GM13977 (cell line): Measurements from ENCODE around the gene ZNRF3.
"Not testable (repeated sequence)": the region's sequence is repeated elsewhere in the genome, so short reads cannot be mapped to it uniquely, and the experiment has no call there.

Experiments used
- DNase-seq: peaks from one replicate; pipeline ENCODE4 v3.0.0; 2012; ENCODE audit warnings: low spot score
- in situ Hi-C: fragments of 300-500 bp; cut with MboI; formaldehyde crosslinking; loops from one replicate; pipeline ENCODE4 v1.12.0; 2022; ENCODE audit warnings: low sequenced_read_pairs, low pct_unique_long_range_greater_than_20kb, mixed read lengths, inconsistent platforms; ENCODE audit not compliant: unreplicated experiment
- TF ChIP-seq, protein P1 (sequence below): IDR thresholded peaks from 2 replicates; pipeline ENCODE4 v1.5.1; 2012; ENCODE audit warnings: mild to moderate bottlenecking, control low read depth; ENCODE audit not compliant: insufficient read depth; ENCODE audit errors: extremely low read depth, missing control alignments

Gene ZNRF3

DNA sequence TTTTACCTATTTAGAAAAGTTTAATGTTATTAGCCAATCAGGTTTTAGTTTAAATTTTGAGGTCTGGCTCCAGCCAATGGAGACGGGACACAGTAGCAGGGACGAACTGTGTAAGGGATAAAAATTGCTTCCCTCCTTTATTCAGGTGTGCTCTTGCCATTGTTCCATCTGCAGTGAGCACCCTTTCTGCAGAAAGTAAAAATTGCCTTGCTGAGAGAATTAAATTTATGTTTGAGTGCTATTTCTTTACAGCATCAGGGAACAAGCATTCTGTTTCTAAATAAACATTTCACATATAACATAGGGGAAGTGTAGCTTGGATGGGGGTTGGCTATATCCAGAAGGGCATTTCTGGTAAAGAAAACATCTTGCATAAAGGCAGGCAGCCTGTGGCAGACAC is 36.4 kb upstream of the ZNRF3 start:
- TF ChIP-seq, protein P1, sequence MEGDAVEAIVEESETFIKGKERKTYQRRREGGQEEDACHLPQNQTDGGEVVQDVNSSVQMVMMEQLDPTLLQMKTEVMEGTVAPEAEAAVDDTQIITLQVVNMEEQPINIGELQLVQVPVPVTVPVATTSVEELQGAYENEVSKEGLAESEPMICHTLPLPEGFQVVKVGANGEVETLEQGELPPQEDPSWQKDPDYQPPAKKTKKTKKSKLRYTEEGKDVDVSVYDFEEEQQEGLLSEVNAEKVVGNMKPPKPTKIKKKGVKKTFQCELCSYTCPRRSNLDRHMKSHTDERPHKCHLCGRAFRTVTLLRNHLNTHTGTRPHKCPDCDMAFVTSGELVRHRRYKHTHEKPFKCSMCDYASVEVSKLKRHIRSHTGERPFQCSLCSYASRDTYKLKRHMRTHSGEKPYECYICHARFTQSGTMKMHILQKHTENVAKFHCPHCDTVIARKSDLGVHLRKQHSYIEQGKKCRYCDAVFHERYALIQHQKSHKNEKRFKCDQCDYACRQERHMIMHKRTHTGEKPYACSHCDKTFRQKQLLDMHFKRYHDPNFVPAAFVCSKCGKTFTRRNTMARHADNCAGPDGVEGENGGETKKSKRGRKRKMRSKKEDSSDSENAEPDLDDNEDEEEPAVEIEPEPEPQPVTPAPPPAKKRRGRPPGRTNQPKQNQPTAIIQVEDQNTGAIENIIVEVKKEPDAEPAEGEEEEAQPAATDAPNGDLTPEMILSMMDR: no peak
- in situ Hi-C loops: no loop called here
- DNase-seq: no peak

DNA sequence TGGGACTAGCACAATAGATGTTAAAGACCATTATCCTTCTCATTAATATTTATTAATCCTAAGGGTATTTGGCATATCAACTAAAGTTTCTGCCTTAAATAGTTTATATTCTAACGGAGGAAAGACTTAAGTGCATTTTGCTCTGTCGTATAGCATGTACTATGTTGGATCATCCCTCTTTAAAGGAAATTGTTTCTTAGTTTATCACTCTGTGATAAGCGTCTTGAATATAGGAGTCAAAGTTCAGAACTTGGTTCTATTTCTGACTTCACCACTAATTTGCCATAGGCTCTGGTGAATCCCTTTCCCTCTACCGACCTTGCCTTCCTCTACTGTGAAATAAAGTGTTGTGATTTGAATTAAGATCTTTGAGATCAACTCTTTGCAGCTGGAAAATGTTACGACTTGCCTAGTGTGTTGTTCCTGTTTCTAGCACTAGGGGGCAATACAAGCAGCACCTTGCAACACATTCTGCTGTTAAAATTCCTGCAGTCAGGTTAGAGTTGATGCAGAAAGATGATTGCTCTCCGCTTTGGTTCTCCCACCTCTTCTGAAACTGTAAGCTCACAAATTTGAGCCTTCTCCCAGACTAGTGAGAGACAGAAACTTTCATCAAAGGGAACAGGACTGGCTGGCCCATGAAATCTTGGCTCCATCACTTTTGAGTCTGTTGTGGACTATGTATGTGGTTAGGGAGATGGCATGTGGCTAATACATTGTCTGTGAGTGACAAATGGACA is 27.8 kb upstream of the ZNRF3 start:
- DNase-seq: peak; percentile 74
- in situ Hi-C loops: loop anchor here (5.0 kb wide), 1 partner anchor 182 kb away; no protein-coding TSS in a partner anchor
- TF ChIP-seq, protein P1: peak; percentile 89

DNA sequence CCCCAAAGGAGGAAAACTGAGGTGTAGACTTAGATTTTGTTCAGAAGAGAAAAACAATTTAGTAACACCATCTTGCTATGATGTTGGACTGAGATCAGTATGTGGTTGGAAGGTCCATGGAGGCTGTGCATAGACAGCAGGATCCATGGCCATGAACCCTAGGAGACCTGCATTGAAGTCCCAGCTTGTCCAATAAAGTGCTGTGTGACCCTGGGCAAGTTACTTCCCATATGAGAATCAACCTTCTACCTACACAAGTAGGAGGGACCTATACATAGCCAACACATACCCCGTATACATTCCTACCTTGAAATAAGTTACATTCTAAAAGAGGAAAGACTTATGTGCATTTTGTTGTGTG is 27.3 kb upstream of the ZNRF3 start:
- DNase-seq: no peak
- TF ChIP-seq, protein P1: no peak
- in situ Hi-C loops: loop anchor here (5.0 kb wide), 1 partner anchor 181 kb away; no protein-coding TSS in a partner anchor

GRCh38 chr22:28857288-28857687 is 26.1 kb upstream of the ZNRF3 start:
- no peak for DNase-seq
- in situ Hi-C loops: loop anchor here (5.0 kb wide), 1 partner anchor 180 kb away; no protein-coding TSS in a partner anchor
- TF ChIP-seq, protein P1: no peak

DNA sequence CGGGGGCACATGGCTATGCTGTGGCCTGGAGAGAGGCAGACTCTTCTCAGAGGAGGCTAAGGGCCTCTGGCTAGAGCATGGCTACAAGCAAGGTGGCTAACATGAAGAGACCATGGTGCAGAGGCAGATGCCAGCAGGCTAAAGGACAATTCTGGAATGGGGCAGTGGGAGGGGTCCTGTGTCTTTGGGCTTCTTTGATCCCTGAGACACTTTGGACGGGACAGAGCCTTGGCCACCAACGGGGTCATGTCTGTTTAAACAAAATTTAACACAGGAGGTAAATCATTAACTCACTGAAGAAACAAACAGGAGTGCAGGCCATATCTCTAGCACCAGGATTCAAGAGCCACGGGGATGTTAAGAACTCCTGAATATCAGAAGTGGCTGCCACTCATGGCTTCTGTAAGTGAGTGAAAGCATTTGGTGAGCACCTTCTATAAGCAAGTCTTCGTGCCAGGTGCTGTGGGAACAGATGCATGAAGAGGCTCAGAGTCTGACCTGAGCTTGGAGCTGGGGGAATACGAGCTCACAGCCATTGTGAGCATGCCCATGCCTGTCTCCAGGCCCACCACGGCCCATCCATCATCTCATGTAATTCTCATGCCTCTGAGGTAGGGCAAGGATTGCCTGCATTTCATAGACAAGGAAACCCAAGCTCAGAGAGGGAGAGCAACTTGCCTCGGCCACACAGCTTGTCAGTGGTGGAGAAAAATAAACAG is 18.3 kb upstream of the ZNRF3 start:
- TF ChIP-seq, protein P1: no peak
- in situ Hi-C loops: no loop called here
- no peak for DNase-seq

DNA sequence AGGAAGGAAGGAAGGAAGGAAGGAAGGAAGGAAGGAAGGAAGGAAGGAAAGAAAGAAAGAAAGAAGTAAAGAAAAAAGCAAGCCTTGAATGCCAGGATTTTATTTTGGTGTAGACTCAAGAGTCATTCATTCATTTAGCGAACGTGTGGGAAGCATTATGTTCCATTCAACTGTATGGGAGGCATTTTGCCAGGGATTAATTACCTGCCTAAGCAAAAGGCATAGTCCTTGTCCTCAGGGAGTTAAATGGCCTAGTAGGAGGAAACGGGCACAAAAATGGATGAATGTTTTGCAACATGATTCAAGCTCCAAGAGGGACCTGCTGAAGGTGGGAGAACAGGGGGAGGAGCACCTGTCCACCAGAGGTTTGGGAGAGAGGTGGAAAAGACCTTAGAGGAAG is 16.2 kb upstream of the ZNRF3 start:
- DNase-seq: no peak
- in situ Hi-C loops: no loop called here
- TF ChIP-seq, protein P1: no peak

- DNase-seq, in situ Hi-C loops: not testable (repeated sequence)
Observed at GRCh38 chr22:28868389-28868788, 15.0 kb upstream of the ZNRF3 start.
